H9 (cell line): ENCODE results near the gene TBCK. TPM values are rescaled to one million over a fixed set of nuclear protein-coding genes. Genes with fewer than 3 reads are reported as not detected.

ENCODE experiments used
- DNase-seq: peaks from one replicate; pipeline ENCODE4 v3.0.0-alpha.2; 2017
- H2AFZ ChIP-seq: one replicate; pipeline ENCODE4 v1.6.1; 2013; ENCODE audit warnings: mild to moderate bottlenecking, low read length, control low read depth, moderate library complexity
- H2AK5ac ChIP-seq: 2 replicates; pipeline ENCODE4 v1.6.1; 2013; ENCODE audit warnings: low read length, control low read depth, mixed read lengths; ENCODE audit not compliant: insufficient read length
- H2BK120ac ChIP-seq: one replicate; pipeline ENCODE4 v1.6.1; 2013; ENCODE audit warnings: low read depth, mild to moderate bottlenecking, low read length, control low read depth, inconsistent platforms; ENCODE audit not compliant: poor library complexity, severe bottlenecking
- H2BK12ac ChIP-seq: 2 replicates; pipeline ENCODE4 v1.6.1; 2013; ENCODE audit warnings: low read length, control low read depth, mixed read lengths, low read depth; ENCODE audit not compliant: insufficient read length
- H2BK15ac ChIP-seq: 2 replicates; pipeline ENCODE4 v1.6.1; 2013; ENCODE audit warnings: low read depth, low read length, control low read depth
- H2BK20ac ChIP-seq: one replicate; pipeline ENCODE4 v1.6.1; 2013; ENCODE audit warnings: low read depth, mild to moderate bottlenecking, low read length, control low read depth, inconsistent platforms; ENCODE audit not compliant: poor library complexity, severe bottlenecking
- H2BK5ac ChIP-seq: 2 replicates; pipeline ENCODE4 v1.6.1; 2013; ENCODE audit warnings: low read length, control low read depth, mixed read lengths; ENCODE audit not compliant: insufficient read length
- H3K14ac ChIP-seq: 2 replicates; pipeline ENCODE4 v1.6.1; 2013; ENCODE audit warnings: low read length, control low read depth; ENCODE audit not compliant: insufficient read depth
- H3K18ac ChIP-seq: 2 replicates; pipeline ENCODE4 v1.6.1; 2013; ENCODE audit warnings: low read depth, mild to moderate bottlenecking, mixed read lengths, low read length, control low read depth; ENCODE audit not compliant: insufficient read length
- H3K23ac ChIP-seq: 2 replicates; pipeline ENCODE4 v1.6.1; 2013; ENCODE audit warnings: low read length, control low read depth, mixed read lengths, low read depth; ENCODE audit not compliant: insufficient read length
- H3K23me2 ChIP-seq: 2 replicates; pipeline ENCODE4 v1.6.1; 2013; ENCODE audit warnings: low read depth, mild to moderate bottlenecking, mixed read lengths, low read length, control low read depth; ENCODE audit not compliant: insufficient read length, poor library complexity, severe bottlenecking
- H3K27ac ChIP-seq: 2 replicates; pipeline ENCODE4 v1.5.1; 2013; ENCODE audit warnings: low read length, control low read depth, mixed read lengths, low read depth; ENCODE audit not compliant: insufficient read length
- H3K27me3 ChIP-seq: 2 replicates; pipeline ENCODE4 v1.6.1; 2013; ENCODE audit warnings: low read length, control low read depth, inconsistent platforms; ENCODE audit not compliant: insufficient read depth
- H3K4ac ChIP-seq: 2 replicates; pipeline ENCODE4 v1.6.1; 2013; ENCODE audit warnings: low read depth, mild to moderate bottlenecking, control low read depth, inconsistent platforms, low read length, moderate library complexity
- H3K4me1 ChIP-seq: 2 replicates; pipeline ENCODE4 v1.6.1; 2013; ENCODE audit warnings: low read length, control low read depth, inconsistent platforms; ENCODE audit not compliant: insufficient read depth
- H3K4me2 ChIP-seq: 2 replicates; pipeline ENCODE4 v1.6.1; 2013; ENCODE audit warnings: low read length, control low read depth, mixed read lengths; ENCODE audit not compliant: insufficient read length, insufficient read depth
- H3K56ac ChIP-seq: 2 replicates; pipeline ENCODE4 v1.6.1; 2013; ENCODE audit warnings: low read depth, mild to moderate bottlenecking, mixed read lengths, low read length, control low read depth; ENCODE audit not compliant: insufficient read length
- H3K79me1 ChIP-seq: 2 replicates; pipeline ENCODE4 v1.6.1; 2013; ENCODE audit warnings: low read depth, mild to moderate bottlenecking, moderate library complexity, low read length, control low read depth, inconsistent platforms; ENCODE audit not compliant: insufficient read depth, poor library complexity, severe bottlenecking
- H3K79me2 ChIP-seq: 2 replicates; pipeline ENCODE4 v1.6.1; 2013; ENCODE audit warnings: low read length, control low read depth, inconsistent platforms; ENCODE audit not compliant: insufficient read depth
- H3K9ac ChIP-seq: 2 replicates; pipeline ENCODE4 v1.6.1; 2013; ENCODE audit warnings: low read length, control low read depth, mixed read lengths; ENCODE audit not compliant: insufficient read length; ENCODE audit errors: extremely low read depth
- H3K9me3 ChIP-seq: one replicate; pipeline ENCODE4 v1.6.1; 2013; ENCODE audit warnings: low read depth, low read length, inconsistent platforms; ENCODE audit not compliant: control insufficient read depth
- H3T11ph ChIP-seq: one replicate; pipeline ENCODE4 v1.6.1; 2013; ENCODE audit warnings: mild to moderate bottlenecking, low read length, control low read depth, inconsistent platforms
- H4K20me1 ChIP-seq: one replicate; pipeline ENCODE4 v1.6.1; 2013; ENCODE audit not compliant: control insufficient read depth, insufficient read length, insufficient read depth
- H4K5ac ChIP-seq: 2 replicates; pipeline ENCODE4 v1.6.1; 2013; ENCODE audit warnings: low read depth, mild to moderate bottlenecking, mixed read lengths, low read length, control low read depth; ENCODE audit not compliant: insufficient read length
- H4K8ac ChIP-seq: replicated peaks from 2 replicates; pipeline ENCODE4 v1.6.1; 2013; ENCODE audit warnings: low read length, control low read depth, mixed read lengths, low read depth; ENCODE audit not compliant: insufficient read length
- H4K91ac ChIP-seq: 2 replicates; pipeline ENCODE4 v1.6.1; 2013; ENCODE audit warnings: low read depth, mild to moderate bottlenecking, moderate library complexity, mixed read lengths, low read length, control low read depth; ENCODE audit not compliant: insufficient read length
- H3K27ac Mint-ChIP-seq, 3 experiments: 2 replicates in 2 of 3; 3 replicates in 1 of 3; pipeline ENCODE4 v1.8.0; 2020 to 2021; ENCODE audit warnings: mixed read lengths in 3 of 3, mild to moderate bottlenecking in 1 of 3, moderate library complexity in 1 of 3
- H3K27me3 Mint-ChIP-seq: 2 replicates; pipeline ENCODE4 v1.8.0; 2021; ENCODE audit warnings: low read depth, mild to moderate bottlenecking, moderate library complexity, mixed read lengths
- H3K36me3 Mint-ChIP-seq, 3 experiments: 2 replicates in 2 of 3; 3 replicates in 1 of 3; pipeline ENCODE4 v1.8.0; 2020 to 2021; ENCODE audit warnings: low read depth in 3 of 3, mixed read lengths in 3 of 3; ENCODE audit not compliant: insufficient read depth in 1 of 3
- H3K4me1 Mint-ChIP-seq, 2 experiments: 2 replicates each; pipeline ENCODE4 v1.8.0; 2020; ENCODE audit warnings: mixed read lengths in 2 of 2
- H3K4me3 Mint-ChIP-seq, 2 experiments: 2 replicates in 1 of 2; 3 replicates in 1 of 2; pipeline ENCODE4 v1.8.0; 2020 to 2021; ENCODE audit warnings: mild to moderate bottlenecking in 2 of 2, mixed read lengths in 2 of 2, moderate library complexity in 1 of 2
- H3K9me3 Mint-ChIP-seq, 2 experiments: 2 replicates in 1 of 2; 3 replicates in 1 of 2; pipeline ENCODE4 v1.8.0; 2020; ENCODE audit warnings: mild to moderate bottlenecking in 2 of 2, mixed read lengths in 2 of 2, moderate library complexity in 1 of 2
- WGBS: extraction: QIAGEN DNeasy Blood & Tissue Kit; methylation state at CpG from one replicate; pipeline ENCODE4 v1.1.7; 2013; ENCODE audit warnings: missing lambda C conversion rate, low lambda C conversion rate, mixed read lengths; ENCODE audit not compliant: insufficient read length; ENCODE audit errors: extremely low coverage; 5-methylcytosine and 5-hydroxymethylcytosine counted together
- total RNA-seq: library from RNA; stranded (reverse); gene quantifications from 2 replicates; pipeline ENCODE4 v1.2.1, GENCODE V29; 2021
- TF ChIP-seq, protein P1 (sequence below): fragments of 200-600 bp; sonication (generic); conservative IDR thresholded peaks from 3 replicates; pipeline ENCODE4 v1.8.0; 2021; ENCODE audit warnings: antibody characterized with exemption, mild to moderate bottlenecking

TBCK gene
- total RNA-seq, 1 experiment from 2014 or later: 22.1 TPM

DNA sequence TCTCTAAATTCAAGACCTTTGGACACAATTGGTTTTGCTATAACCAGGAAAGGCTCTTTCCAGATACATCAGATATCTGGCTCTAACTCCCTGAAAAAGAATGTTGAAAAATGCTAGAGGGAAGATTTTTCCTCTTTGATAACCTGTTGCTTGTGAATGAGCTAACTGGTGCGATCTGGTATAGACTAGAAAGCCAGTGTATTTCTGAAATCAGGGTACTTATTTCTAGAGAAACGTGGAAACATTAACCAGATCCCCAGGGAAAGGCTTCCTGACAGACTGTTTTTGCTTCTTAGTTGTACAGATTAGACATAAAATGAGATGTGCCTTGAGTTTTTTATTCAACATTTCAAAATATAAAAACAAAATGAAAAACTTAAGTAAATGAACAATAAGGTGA lies 313.0 kb downstream of the TBCK start:
- Histone ChIP-seq H3K18ac (no peak overlapping the region), H2BK5ac (no peak overlapping the region), H3K9me3 (no peaks in the 10 kb centered on the region), H3K4me1 (peaks cover 10% of the 10 kb centered on the region), H2BK120ac (no peak overlapping the region), H4K8ac (no peak overlapping the region), H3K4ac (no peak overlapping the region), H3T11ph (no peak overlapping the region), H3K23me2 (no peaks in the 10 kb centered on the region), H3K79me2 (no peaks in the 10 kb centered on the region), H3K23ac (no peak overlapping the region), H2BK20ac (no peak overlapping the region), H3K27ac (no peak overlapping the region), H3K9ac (no peak overlapping the region), H2BK15ac (no peak overlapping the region), H3K27me3 (no peaks in the 10 kb centered on the region), H4K91ac (no peak overlapping the region), H4K5ac (no peak overlapping the region), H2AFZ (no peak overlapping the region), H4K20me1 (no peaks in the 10 kb centered on the region), H3K79me1 (no peaks in the 10 kb centered on the region), H3K56ac (no peak overlapping the region), H2AK5ac (no peak overlapping the region), H3K14ac (no peak overlapping the region), H2BK12ac (no peak overlapping the region), H3K4me2 (no peak overlapping the region)
- peaks cover 2% of the 10 kb centered on the region; the same call in 1 of the 2 replicates for H3K27me3 Mint-ChIP-seq
- H3K36me3 Mint-ChIP-seq: no peaks in the 10 kb centered on the region
- peaks cover 16% of the 10 kb centered on the region in 2 experiments for H3K4me1 Mint-ChIP-seq
- WGBS: no CpG with 5 or more reads among the region's 2 CpGs
- no peak overlapping the region for H3K4me3 Mint-ChIP-seq
- no peak overlapping the region for H3K27ac Mint-ChIP-seq
- DNase-seq: no peak
- H3K9me3 Mint-ChIP-seq: no peaks in the 10 kb centered on the region
- TF ChIP-seq, protein P1, sequence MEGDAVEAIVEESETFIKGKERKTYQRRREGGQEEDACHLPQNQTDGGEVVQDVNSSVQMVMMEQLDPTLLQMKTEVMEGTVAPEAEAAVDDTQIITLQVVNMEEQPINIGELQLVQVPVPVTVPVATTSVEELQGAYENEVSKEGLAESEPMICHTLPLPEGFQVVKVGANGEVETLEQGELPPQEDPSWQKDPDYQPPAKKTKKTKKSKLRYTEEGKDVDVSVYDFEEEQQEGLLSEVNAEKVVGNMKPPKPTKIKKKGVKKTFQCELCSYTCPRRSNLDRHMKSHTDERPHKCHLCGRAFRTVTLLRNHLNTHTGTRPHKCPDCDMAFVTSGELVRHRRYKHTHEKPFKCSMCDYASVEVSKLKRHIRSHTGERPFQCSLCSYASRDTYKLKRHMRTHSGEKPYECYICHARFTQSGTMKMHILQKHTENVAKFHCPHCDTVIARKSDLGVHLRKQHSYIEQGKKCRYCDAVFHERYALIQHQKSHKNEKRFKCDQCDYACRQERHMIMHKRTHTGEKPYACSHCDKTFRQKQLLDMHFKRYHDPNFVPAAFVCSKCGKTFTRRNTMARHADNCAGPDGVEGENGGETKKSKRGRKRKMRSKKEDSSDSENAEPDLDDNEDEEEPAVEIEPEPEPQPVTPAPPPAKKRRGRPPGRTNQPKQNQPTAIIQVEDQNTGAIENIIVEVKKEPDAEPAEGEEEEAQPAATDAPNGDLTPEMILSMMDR: no peak
